Smooth muscle cell (in vitro differentiated cells): ENCODE measurements around the gene USF2. TPM values are rescaled to one million over a fixed set of nuclear protein-coding genes. Genes with fewer than 3 reads are reported as not detected.

Experiments used
- DNase-seq: peaks from one replicate; lab custom pipeline; 2025; ENCODE audit not compliant: unreplicated experiment; lab: John Stamatoyannopoulos, UW
- H2AFZ ChIP-seq: fragments of 200-600 bp; sonication (generic); 2 replicates; pipeline ENCODE4 v1.6.0; 2016; ENCODE audit warnings: antibody characterized with exemption, low read depth, mild to moderate bottlenecking
- H3F3A ChIP-seq: fragments of 200-600 bp; sonication (generic); 2 replicates; pipeline ENCODE4 v1.6.0; 2017; ENCODE audit warnings: antibody characterized with exemption, low read depth
- H3K27ac ChIP-seq: fragments of 200-600 bp; sonication (generic); 2 replicates; pipeline ENCODE4 v1.5.1; 2016; ENCODE audit warnings: low read depth, mild to moderate bottlenecking
- H3K27me3 ChIP-seq: fragments of 200-600 bp; sonication (generic); 2 replicates; pipeline ENCODE4 v1.6.1; 2016; ENCODE audit warnings: low read depth, mild to moderate bottlenecking
- H3K36me3 ChIP-seq: fragments of 200-600 bp; sonication (generic); 2 replicates; pipeline ENCODE4 v1.5.1; 2016; ENCODE audit warnings: low read depth
- H3K4me1 ChIP-seq: fragments of 200-600 bp; sonication (generic); 2 replicates; pipeline ENCODE4 v1.5.1; 2016; ENCODE audit warnings: low read depth
- H3K4me2 ChIP-seq: fragments of 200-600 bp; sonication (generic); 2 replicates; pipeline ENCODE4 v1.6.0; 2016; ENCODE audit warnings: mild to moderate bottlenecking
- H3K4me3 ChIP-seq: fragments of 200-600 bp; sonication (generic); 2 replicates; pipeline ENCODE4 v1.5.1; 2016; ENCODE audit warnings: mild to moderate bottlenecking
- H3K79me2 ChIP-seq: fragments of 200-600 bp; sonication (generic); 2 replicates; pipeline ENCODE4 v1.6.0; 2016; ENCODE audit warnings: low read depth, mild to moderate bottlenecking
- H3K9ac ChIP-seq: fragments of 200-600 bp; sonication (generic); 2 replicates; pipeline ENCODE4 v1.6.0; 2016; ENCODE audit warnings: low read depth
- H3K9me3 ChIP-seq: fragments of 200-600 bp; sonication (generic); replicated peaks from 2 replicates; pipeline ENCODE4 v1.5.1; 2016; ENCODE audit warnings: low read depth
- H4K20me1 ChIP-seq: fragments of 200-600 bp; sonication (generic); 2 replicates; pipeline ENCODE4 v1.6.0; 2016; ENCODE audit warnings: low read depth
- CTCF ChIP-seq: fragments of 200-600 bp; sonication (generic); IDR thresholded peaks from 2 replicates; pipeline ENCODE4 v1.5.1; 2017; ENCODE audit warnings: borderline replicate concordance, mild to moderate bottlenecking, antibody characterized with exemption; ENCODE audit not compliant: insufficient read depth, poor library complexity, severe bottlenecking
- WGBS: methylation state at CpG from one replicate; pipeline ENCODE4 v1.1.7; 2016; ENCODE audit warnings: low lambda C conversion rate; 5-methylcytosine and 5-hydroxymethylcytosine counted together
- polyA plus RNA-seq: library from polyadenylated mRNA; unstranded; fragments of >200 nt; fragmentation: Nextera tagmentation; extraction: Ambion mirVana; gene quantifications from 2 replicates; pipeline ENCODE4 v1.2.1, GENCODE V29; 2016
- total RNA-seq: library from RNA; depleted of rRNA; stranded (reverse); fragments of >200 nt; gene quantifications from 2 replicates; pipeline ENCODE4 v1.2.3, GENCODE V29; 2014

USF2 gene
- total and polyA plus RNA-seq, 2 experiments from 2014 or later = 20.0 to 34.4 TPM

GRCh38 chr19:35306473-35307246 lies 37.9 kb downstream of the USF2 start:
- H3K36me3 ChIP-seq = no peaks in the 10 kb centered on the region
- H3K4me1 ChIP-seq = no peaks in the 10 kb centered on the region
- peak; percentile 13 for TF ChIP-seq CTCF
- DNase-seq = no peak
- H3K27ac ChIP-seq = no peak overlapping the region
- no peak overlapping the region for H3K4me3 ChIP-seq
- H3K27me3 ChIP-seq = no peaks in the 10 kb centered on the region
- no peaks in the 10 kb centered on the region for H4K20me1 ChIP-seq
- no peaks in the 10 kb centered on the region for H3F3A ChIP-seq
- H3K9ac ChIP-seq = no peak overlapping the region
- no peak overlapping the region for H2AFZ ChIP-seq
- no peak overlapping the region for H3K4me2 ChIP-seq
- no peaks in the 10 kb centered on the region for H3K79me2 ChIP-seq
- H3K9me3 ChIP-seq = no peaks in the 10 kb centered on the region
- 88% methylated on average over 20 of the region's 20 CpGs for WGBS

- no peak for TF ChIP-seq CTCF
- Histone ChIP-seq H3K27ac (no peak overlapping the region), H4K20me1 (no peaks in the 10 kb centered on the region), H3K79me2 (no peaks in the 10 kb centered on the region), H3F3A (no peaks in the 10 kb centered on the region), H3K4me3 (no peak overlapping the region), H3K4me1 (no peaks in the 10 kb centered on the region), H3K9ac (no peak overlapping the region), H3K4me2 (no peak overlapping the region), H3K9me3 (no peaks in the 10 kb centered on the region), H3K27me3 (no peaks in the 10 kb centered on the region), H3K36me3 (no peaks in the 10 kb centered on the region), H2AFZ (no peak overlapping the region)
- 78% methylated on average over 9 of the region's 10 CpGs for WGBS
- no peak for DNase-seq
Measured at GRCh38 chr19:35307931-35308330, 39.2 kb downstream of the USF2 start.

- Histone ChIP-seq H2AFZ (no peak overlapping the region), H3F3A (no peaks in the 10 kb centered on the region), H3K4me3 (no peak overlapping the region), H3K27me3 (no peaks in the 10 kb centered on the region), H3K9me3 (no peaks in the 10 kb centered on the region), H3K36me3 (no peaks in the 10 kb centered on the region), H3K9ac (no peak overlapping the region), H3K4me1 (no peaks in the 10 kb centered on the region), H4K20me1 (no peaks in the 10 kb centered on the region), H3K4me2 (no peak overlapping the region), H3K79me2 (no peaks in the 10 kb centered on the region), H3K27ac (no peak overlapping the region)
- no peak for DNase-seq
- TF ChIP-seq CTCF = no peak
- 89% methylated on average over 7 of the region's 7 CpGs for WGBS
Measured at GRCh38 chr19:35308910-35309309, 40.1 kb downstream of the USF2 start.
